Neural progenitor cell (in vitro differentiated cells): ENCODE data around the gene ELANE. TPM values are rescaled to one million over a fixed set of nuclear protein-coding genes. Genes with fewer than 3 reads are reported as not detected.

Experiments used
- DNase-seq: peaks from one replicate; pipeline ENCODE4 v3.0.0-alpha.2; 2016; ENCODE audit warnings: low spot score
- H2AFZ ChIP-seq: fragments of 200-600 bp; sonication (generic); replicated peaks from 2 replicates; pipeline ENCODE4 v1.6.1; 2016; ENCODE audit warnings: antibody characterized with exemption
- H3F3A ChIP-seq: fragments of 200-600 bp; sonication (generic); 2 replicates; pipeline ENCODE4 v1.6.1; 2016; ENCODE audit warnings: antibody characterized with exemption, low read depth
- H3K27ac ChIP-seq: fragments of 200-600 bp; sonication (generic); 2 replicates; pipeline ENCODE4 v1.5.1; 2016; ENCODE audit warnings: mild to moderate bottlenecking
- H3K27me3 ChIP-seq: fragments of 200-600 bp; sonication (generic); 2 replicates; pipeline ENCODE4 v1.6.1; 2016; ENCODE audit warnings: mild to moderate bottlenecking, moderate library complexity
- H3K36me3 ChIP-seq: fragments of 200-600 bp; sonication (generic); 2 replicates; pipeline ENCODE4 v1.5.1; 2016
- H3K4me1 ChIP-seq: fragments of 200-600 bp; sonication (generic); 2 replicates; pipeline ENCODE4 v1.6.1; 2016; ENCODE audit warnings: mixed run types
- H3K4me2 ChIP-seq: fragments of 200-600 bp; sonication (generic); 2 replicates; pipeline ENCODE4 v1.6.1; 2016
- H3K4me3 ChIP-seq: fragments of 200-600 bp; sonication (generic); 2 replicates; pipeline ENCODE4 v1.5.1; 2016
- H3K79me2 ChIP-seq: fragments of 200-600 bp; sonication (generic); 2 replicates; pipeline ENCODE4 v1.6.1; 2016; ENCODE audit warnings: low read depth
- H3K9ac ChIP-seq: fragments of 200-600 bp; sonication (generic); 2 replicates; pipeline ENCODE4 v1.6.1; 2016
- H3K9me3 ChIP-seq: fragments of 200-600 bp; sonication (generic); 2 replicates; pipeline ENCODE4 v1.5.1; 2016; ENCODE audit warnings: low read depth
- H4K20me1 ChIP-seq: fragments of 200-600 bp; sonication (generic); 2 replicates; pipeline ENCODE4 v1.6.1; 2016; ENCODE audit warnings: low read depth
- H3K27ac Mint-ChIP-seq: 3 replicates; pipeline ENCODE4 v1.8.0; 2021; ENCODE audit warnings: mixed read lengths
- H3K27me3 Mint-ChIP-seq: 2 replicates; pipeline ENCODE4 v1.8.0; 2022; ENCODE audit warnings: low read depth, mild to moderate bottlenecking, inconsistent platforms, moderate library complexity, mixed read lengths; ENCODE audit not compliant: insufficient read depth
- H3K36me3 Mint-ChIP-seq: 3 replicates; pipeline ENCODE4 v1.8.0; 2021; ENCODE audit warnings: mixed read lengths
- H3K4me1 Mint-ChIP-seq: 3 replicates; pipeline ENCODE4 v1.8.0; 2021; ENCODE audit warnings: mixed read lengths
- H3K4me3 Mint-ChIP-seq: 3 replicates; pipeline ENCODE4 v1.8.0; 2021; ENCODE audit warnings: mild to moderate bottlenecking, moderate library complexity, mixed read lengths
- H3K9me3 Mint-ChIP-seq: 3 replicates; pipeline ENCODE4 v1.8.0; 2020; ENCODE audit warnings: mixed read lengths
- EZH2 ChIP-seq: fragments of 200-600 bp; sonication (generic); IDR thresholded peaks from 2 replicates; pipeline ENCODE4 v1.6.1; 2017; ENCODE audit warnings: antibody characterized with exemption, mild to moderate bottlenecking, moderate library complexity
- EZH2phosphoT487 ChIP-seq: fragments of 200-600 bp; sonication (generic); IDR thresholded peaks from 2 replicates; pipeline ENCODE4 v1.6.1; 2017; ENCODE audit warnings: antibody characterized with exemption
- total RNA-seq: library from RNA; depleted of rRNA; stranded (reverse); fragments of >200 nt; gene quantifications from 2 replicates; pipeline ENCODE4 v1.2.3, GENCODE V29; 2015; ENCODE audit warnings: low replicate concordance
- TF ChIP-seq, protein P1 (sequence below): fragments of 200-600 bp; sonication (generic); IDR thresholded peaks from 2 replicates; pipeline ENCODE4 v1.5.1; 2017; ENCODE audit warnings: antibody characterized with exemption, mild to moderate bottlenecking

ELANE gene
- total RNA-seq, 1 donor from 2014 or later: not detected

DNA sequence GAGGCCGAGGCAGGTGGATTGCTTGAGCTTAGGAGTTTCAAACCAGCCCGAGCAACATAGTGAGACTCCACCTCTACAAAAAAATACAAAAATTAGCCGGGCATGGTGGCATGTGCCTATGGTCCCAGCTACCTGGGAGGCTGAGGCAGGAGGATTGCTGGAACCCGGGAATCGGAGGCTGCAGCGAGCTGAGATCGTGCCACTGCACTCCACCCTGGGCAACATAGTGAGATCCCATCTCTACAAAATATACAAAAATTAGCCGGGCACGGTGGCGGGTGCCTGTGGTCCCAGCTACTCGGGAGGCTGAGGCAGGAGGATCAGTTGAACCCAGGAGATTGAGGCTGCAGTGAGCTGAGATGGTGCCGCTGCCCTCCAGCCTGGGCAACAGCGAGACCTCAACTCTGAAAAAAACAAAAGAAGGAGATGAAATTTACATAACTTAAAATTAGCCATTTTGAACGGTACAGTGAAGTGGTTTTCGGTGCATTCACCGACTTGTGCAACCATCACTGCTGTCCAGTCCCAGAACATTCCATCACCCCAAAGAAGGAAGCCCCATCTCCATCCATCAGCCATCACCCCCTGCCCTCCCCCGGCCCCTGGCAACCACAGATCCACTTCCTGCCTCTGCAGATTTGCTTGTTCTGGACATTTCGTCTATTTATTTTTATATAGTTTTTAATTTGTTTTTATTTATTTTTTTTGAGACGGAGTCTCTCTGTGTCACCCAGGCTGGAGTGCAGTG is 26.0 kb upstream of the ELANE start:
- DNase-seq: no peak

DNA sequence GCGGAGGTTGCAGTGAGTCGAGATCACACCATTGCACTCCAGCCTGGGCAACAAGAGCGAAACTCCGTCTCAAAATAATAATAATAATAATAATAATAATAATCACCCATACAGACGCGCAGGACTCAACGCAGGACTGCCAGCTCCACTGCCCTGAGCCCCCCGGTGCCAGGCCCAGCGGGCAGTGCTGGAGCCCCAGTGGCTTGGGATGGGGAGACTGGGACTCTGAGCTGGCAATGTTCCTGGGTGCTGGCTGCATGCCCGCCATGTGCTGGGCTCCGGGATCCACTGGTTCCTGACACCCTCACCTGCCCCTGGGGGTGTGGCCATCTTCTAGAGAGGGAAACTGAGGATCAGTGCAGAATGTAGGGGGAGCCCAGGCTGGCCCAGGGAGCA is 24.8 kb upstream of the ELANE start:
- H4K20me1 ChIP-seq: no peaks in the 10 kb centered on the region
- no peak overlapping the region for H3K27ac Mint-ChIP-seq
- no peak overlapping the region for H3K4me3 Mint-ChIP-seq
- H3K9ac ChIP-seq: no peak overlapping the region
- H3K9me3 Mint-ChIP-seq: no peaks in the 10 kb centered on the region
- no peak overlapping the region for H3K4me2 ChIP-seq
- H3K4me1 ChIP-seq: peaks cover 16% of the 10 kb centered on the region
- no peaks in the 10 kb centered on the region for H3K9me3 ChIP-seq
- TF ChIP-seq EZH2phosphoT487 (no peak), EZH2 (no peak)
- TF ChIP-seq, protein P1, sequence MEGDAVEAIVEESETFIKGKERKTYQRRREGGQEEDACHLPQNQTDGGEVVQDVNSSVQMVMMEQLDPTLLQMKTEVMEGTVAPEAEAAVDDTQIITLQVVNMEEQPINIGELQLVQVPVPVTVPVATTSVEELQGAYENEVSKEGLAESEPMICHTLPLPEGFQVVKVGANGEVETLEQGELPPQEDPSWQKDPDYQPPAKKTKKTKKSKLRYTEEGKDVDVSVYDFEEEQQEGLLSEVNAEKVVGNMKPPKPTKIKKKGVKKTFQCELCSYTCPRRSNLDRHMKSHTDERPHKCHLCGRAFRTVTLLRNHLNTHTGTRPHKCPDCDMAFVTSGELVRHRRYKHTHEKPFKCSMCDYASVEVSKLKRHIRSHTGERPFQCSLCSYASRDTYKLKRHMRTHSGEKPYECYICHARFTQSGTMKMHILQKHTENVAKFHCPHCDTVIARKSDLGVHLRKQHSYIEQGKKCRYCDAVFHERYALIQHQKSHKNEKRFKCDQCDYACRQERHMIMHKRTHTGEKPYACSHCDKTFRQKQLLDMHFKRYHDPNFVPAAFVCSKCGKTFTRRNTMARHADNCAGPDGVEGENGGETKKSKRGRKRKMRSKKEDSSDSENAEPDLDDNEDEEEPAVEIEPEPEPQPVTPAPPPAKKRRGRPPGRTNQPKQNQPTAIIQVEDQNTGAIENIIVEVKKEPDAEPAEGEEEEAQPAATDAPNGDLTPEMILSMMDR: no peak
- no peak overlapping the region for H3K27ac ChIP-seq
- DNase-seq: no peak
- peaks cover 10% of the 10 kb centered on the region for H3K4me1 Mint-ChIP-seq
- H3K27me3 ChIP-seq: no peaks in the 10 kb centered on the region
- peaks cover 14% of the 10 kb centered on the region for H3F3A ChIP-seq
- H3K36me3 Mint-ChIP-seq: no peaks in the 10 kb centered on the region
- no peaks in the 10 kb centered on the region for H3K36me3 ChIP-seq
- H3K4me3 ChIP-seq: no peak overlapping the region
- no peak overlapping the region for H2AFZ ChIP-seq
- H3K79me2 ChIP-seq: no peaks in the 10 kb centered on the region
- peaks cover 8% of the 10 kb centered on the region for H3K27me3 Mint-ChIP-seq

More for the DNA sequence above, 26.0 kb upstream of the ELANE start:
- Histone ChIP-seq H3K4me1 (peaks cover 16% of the 10 kb centered on the region), H3K79me2 (peaks cover 7% of the 10 kb centered on the region), H3K27ac (no peak overlapping the region), H4K20me1 (no peaks in the 10 kb centered on the region), H3K36me3 (no peaks in the 10 kb centered on the region), H2AFZ (no peak overlapping the region), H3K4me3 (no peak overlapping the region), H3K27me3 (no peaks in the 10 kb centered on the region), H3K4me2 (no peak overlapping the region), H3F3A (peaks cover 16% of the 10 kb centered on the region), H3K9ac (no peak overlapping the region), H3K9me3 (no peaks in the 10 kb centered on the region)
- H3K4me1 Mint-ChIP-seq: peaks cover 10% of the 10 kb centered on the region
- H3K36me3 Mint-ChIP-seq: no peaks in the 10 kb centered on the region
- no peak overlapping the region for H3K4me3 Mint-ChIP-seq
- H3K27ac Mint-ChIP-seq: no peak overlapping the region
- H3K27me3 Mint-ChIP-seq: peaks cover 8% of the 10 kb centered on the region
- H3K9me3 Mint-ChIP-seq: no peaks in the 10 kb centered on the region
- TF ChIP-seq, protein P1: no peak
- TF ChIP-seq EZH2: no peak
- TF ChIP-seq EZH2phosphoT487: no peak

DNA sequence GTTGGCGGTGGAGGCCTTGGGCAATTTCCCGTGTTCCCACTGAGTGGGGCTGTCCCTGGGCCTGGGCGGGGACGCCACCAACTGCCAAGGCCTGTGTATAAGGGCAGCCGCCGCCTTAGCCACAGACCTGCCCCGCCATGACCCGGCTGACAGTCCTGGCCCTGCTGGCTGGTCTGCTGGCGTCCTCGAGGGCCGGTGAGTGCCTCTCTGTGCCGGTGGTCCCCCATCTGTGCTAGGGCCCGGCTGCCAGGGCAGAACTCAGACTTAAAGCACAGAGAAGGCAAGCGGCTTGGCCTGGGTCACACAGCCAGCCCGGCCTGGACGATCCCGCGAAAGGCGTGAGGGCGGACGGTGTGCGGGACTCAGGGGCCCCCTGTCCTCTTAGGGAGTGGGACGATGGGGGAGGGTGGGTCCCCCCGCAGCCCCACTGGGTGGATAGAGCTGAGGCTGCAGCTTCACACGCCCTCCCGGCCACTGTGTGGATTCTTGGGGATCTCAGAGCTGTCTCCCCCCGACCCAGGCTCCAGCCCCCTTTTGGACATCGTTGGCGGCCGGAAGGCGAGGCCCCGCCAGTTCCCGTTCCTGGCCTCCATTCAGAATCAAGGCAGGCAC is 24.3 kb upstream of the ELANE start, which contains the start of gene AZU1:
Gene AZU1 (plus strand): TSS at position 128 of the 612 bp plus-strand sequence. CDS start 10 bp downstream, at position 138.
- H2AFZ ChIP-seq: no peak within 1 kb of the TSS
- peaks cover 11% of the 10 kb centered on the region for H3K4me1 ChIP-seq
- DNase-seq: no peak
- Mint-ChIP-seq H3K4me1 (peaks cover 10% of the 10 kb centered on the region), H3K27ac (no peak within 1 kb of the TSS), H3K9me3 (no peaks in the 10 kb centered on the region), H3K27me3 (peaks cover 8% of the 10 kb centered on the region), H3K36me3 (no peaks in the 10 kb centered on the region), H3K4me3 (no peak within 1 kb of the TSS)
- no peaks in the 10 kb centered on the region for H4K20me1 ChIP-seq
- H3K27me3 ChIP-seq: no peaks in the 10 kb centered on the region
- no peak within 1 kb of the TSS for H3K4me3 ChIP-seq
- H3K4me2 ChIP-seq: no peak within 1 kb of the TSS
- no peak within 1 kb of the TSS for H3K9ac ChIP-seq
- peaks cover 9% of the 10 kb centered on the region for H3F3A ChIP-seq
- H3K36me3 ChIP-seq: no peaks in the 10 kb centered on the region
- no peaks in the 10 kb centered on the region for H3K9me3 ChIP-seq
- no peak within 1 kb of the TSS for H3K27ac ChIP-seq
- no peak for TF ChIP-seq EZH2phosphoT487
- TF ChIP-seq EZH2: no peak
- TF ChIP-seq, protein P1: no peak
- H3K79me2 ChIP-seq: no peaks in the 10 kb centered on the region
